H1 (cell line): ENCODE data around the gene RPL13A.
A peak's percentile ranks its signal among the peaks of the same experiment; 100 is the strongest.

Source experiments
- ATF2 ChIP-seq: IDR thresholded peaks from 2 replicates; pipeline ENCODE4 v1.6.1; 2012; ENCODE audit warnings: low read length, inconsistent platforms
- CHD2 ChIP-seq: IDR thresholded peaks from 2 replicates; pipeline ENCODE4 v1.6.1; 2012; ENCODE audit warnings: low read length, improper control_type of control experiment
- E2F6 ChIP-seq: IDR thresholded peaks from 2 replicates; pipeline ENCODE4 v1.6.1; 2012; ENCODE audit warnings: inconsistent platforms
- EP300 ChIP-seq, 2 experiments: IDR thresholded peaks; 1 replicate in 1 of 2; 2 replicates in 1 of 2; pipeline ENCODE4 v1.6.1; 2011 to 2012; ENCODE audit warnings: low read depth in 2 of 2, low read length in 2 of 2, mild to moderate bottlenecking in 2 of 2, borderline replicate concordance in 1 of 2, inconsistent platforms in 1 of 2, moderate library complexity in 1 of 2
- EZH2 ChIP-seq: fragments of 200-600 bp; sonication (generic); IDR thresholded peaks from 2 replicates; pipeline ENCODE4 v1.7.1; 2012; ENCODE audit warnings: low read depth, mild to moderate bottlenecking, moderate library complexity, low read length, inconsistent platforms; ENCODE audit not compliant: severe bottlenecking
- NRF1 ChIP-seq: IDR thresholded peaks from 2 replicates; pipeline ENCODE4 v1.6.1; 2011; ENCODE audit warnings: mild to moderate bottlenecking, low read depth, low read length, improper control_type of control experiment
- PHF8 ChIP-seq: fragments of 200-600 bp; sonication (generic); conservative IDR thresholded peaks from 2 replicates; pipeline ENCODE4 v1.7.1; 2012; ENCODE audit warnings: low read depth, mild to moderate bottlenecking, inconsistent platforms, low read length, moderate library complexity
- POLR2A ChIP-seq, 2 experiments: IDR thresholded peaks; 1 replicate in 1 of 2; 2 replicates in 1 of 2; pipeline ENCODE4 v1.6.1; 2011; ENCODE audit warnings: low read depth in 2 of 2, low read length in 2 of 2, mild to moderate bottlenecking in 2 of 2; ENCODE audit errors: control extremely low read depth in 1 of 2
- YY1 ChIP-seq: IDR thresholded peaks from 2 replicates; pipeline ENCODE4 v1.6.1; 2011; ENCODE audit warnings: low read depth, mild to moderate bottlenecking, low read length
- TF ChIP-seq, protein P1 (sequence below), 3 experiments: IDR thresholded peaks; 1 replicate in 2 of 3; 2 replicates in 1 of 3; pipeline versions ENCODE4 v1.5.1 to v1.6.1; 2011; ENCODE audit warnings: low read length in 3 of 3, mild to moderate bottlenecking in 3 of 3, inconsistent platforms in 2 of 3, low read depth in 1 of 3, moderate library complexity in 1 of 3; ENCODE audit not compliant: insufficient read depth in 1 of 3; ENCODE audit errors: control extremely low read depth in 1 of 3

GRCh38 chr19:49489601-49490167, 2.3 kb downstream of the RPL13A start:
- TF ChIP-seq CHD2 (no peak), POLR2A (IDR thresholded peaks at IDR 0.05; ENCODE audit: control extremely low read depth in 1 of 2, low read depth in 2 of 2, low read length in 2 of 2) (peak; percentile 73 to 74), EZH2 (no peak), ATF2 (no peak), PHF8 (no peak), EP300 (IDR thresholded peaks at IDR 0.05; ENCODE audit: borderline replicate concordance in 1 of 2, low read depth in 2 of 2, low read length in 2 of 2) (no peak), NRF1 (no peak), YY1 (no peak), E2F6 (no peak)
- TF ChIP-seq, protein P1, sequence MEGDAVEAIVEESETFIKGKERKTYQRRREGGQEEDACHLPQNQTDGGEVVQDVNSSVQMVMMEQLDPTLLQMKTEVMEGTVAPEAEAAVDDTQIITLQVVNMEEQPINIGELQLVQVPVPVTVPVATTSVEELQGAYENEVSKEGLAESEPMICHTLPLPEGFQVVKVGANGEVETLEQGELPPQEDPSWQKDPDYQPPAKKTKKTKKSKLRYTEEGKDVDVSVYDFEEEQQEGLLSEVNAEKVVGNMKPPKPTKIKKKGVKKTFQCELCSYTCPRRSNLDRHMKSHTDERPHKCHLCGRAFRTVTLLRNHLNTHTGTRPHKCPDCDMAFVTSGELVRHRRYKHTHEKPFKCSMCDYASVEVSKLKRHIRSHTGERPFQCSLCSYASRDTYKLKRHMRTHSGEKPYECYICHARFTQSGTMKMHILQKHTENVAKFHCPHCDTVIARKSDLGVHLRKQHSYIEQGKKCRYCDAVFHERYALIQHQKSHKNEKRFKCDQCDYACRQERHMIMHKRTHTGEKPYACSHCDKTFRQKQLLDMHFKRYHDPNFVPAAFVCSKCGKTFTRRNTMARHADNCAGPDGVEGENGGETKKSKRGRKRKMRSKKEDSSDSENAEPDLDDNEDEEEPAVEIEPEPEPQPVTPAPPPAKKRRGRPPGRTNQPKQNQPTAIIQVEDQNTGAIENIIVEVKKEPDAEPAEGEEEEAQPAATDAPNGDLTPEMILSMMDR (IDR thresholded peaks at IDR 0.05; ENCODE audit: control extremely low read depth in 1 of 3, insufficient read depth in 1 of 3, low read depth in 1 of 3, low read length in 3 of 3), result no peak
